Fibroblast of lung (primary cell): ENCODE results near the gene CSPG4.

Experiments
- CTCF ChIP-seq, 2 donors: IDR thresholded peaks in 1 of 2; conservative IDR thresholded peaks in 1 of 2; 1 replicate in 1 of 2; 2 replicates in 1 of 2; pipeline ENCODE4 v1.5.1; 2011 to 2012; ENCODE audit warnings: low read length in 2 of 2, control low read depth in 1 of 2, inconsistent platforms in 1 of 2, low read depth in 1 of 2, mild to moderate bottlenecking in 1 of 2
- EZH2 ChIP-seq: IDR thresholded peaks from 2 replicates; pipeline ENCODE4 v1.5.1; 2012; ENCODE audit warnings: low read length, control low read depth, mild to moderate bottlenecking; ENCODE audit errors: missing control alignments

GRCh38 chr15:75697523-75697922, 15.1 kb downstream of the CSPG4 start:
- TF ChIP-seq CTCF (conservative IDR thresholded peaks at IDR 0.05 in 1 of 2, IDR thresholded peaks at IDR 0.05 in 1 of 2; ENCODE audit: low read depth in 1 of 2, low read length in 2 of 2) (no peak), EZH2 (no peak)
